ENCODE results near the gene LYPLA2.
A peak's percentile ranks its signal among the peaks of the same experiment; 100 is the strongest.

LYPLA2 gene

DNA sequence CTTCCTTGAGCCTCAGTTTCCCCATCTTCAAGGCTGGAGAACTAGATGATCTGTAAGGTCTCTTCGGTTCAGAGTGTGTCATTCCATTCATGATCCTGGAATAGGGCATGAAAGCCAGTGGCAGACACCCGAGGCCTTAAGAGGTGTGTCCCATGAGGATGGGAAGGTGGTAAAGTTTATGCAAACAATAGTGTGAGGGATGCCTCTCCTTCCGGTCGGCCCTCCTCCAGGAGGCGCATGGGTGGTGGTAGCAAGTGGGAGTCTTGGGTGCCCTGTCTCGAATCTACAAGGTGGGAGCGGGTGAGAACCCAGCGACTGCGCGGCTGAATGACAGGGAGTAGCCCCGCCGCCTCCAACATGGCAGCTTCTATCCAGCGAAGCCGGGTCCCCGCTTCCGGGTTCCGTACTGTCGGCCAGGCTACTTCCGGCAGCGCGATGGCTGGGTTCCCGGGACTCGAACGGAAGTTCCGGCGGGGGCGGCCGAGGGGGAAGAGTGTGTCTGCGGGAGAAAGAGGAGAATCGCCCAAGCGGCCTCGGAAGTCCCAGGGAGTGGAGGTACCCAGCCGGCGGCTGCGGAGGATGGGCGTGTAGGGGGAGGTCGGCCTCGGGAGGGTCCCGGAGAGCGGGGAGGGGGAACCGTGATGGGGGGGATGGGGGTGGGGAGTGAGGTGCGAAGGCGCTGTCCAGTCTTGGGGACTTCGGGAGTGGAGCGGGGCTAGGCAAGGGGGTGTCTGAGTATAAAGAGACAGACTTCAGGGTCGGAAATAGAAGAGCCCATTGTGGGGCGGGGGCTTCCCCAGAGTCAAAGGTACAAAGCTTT lies at the start of gene LYPLA2:
Gene LYPLA2, plus strand, starts transcription at position 450 of the 820 bp plus-strand sequence. CDS start 1,538 bp downstream, outside the sequence.
- DNase-seq: peak; percentile 72 to 80

DNA sequence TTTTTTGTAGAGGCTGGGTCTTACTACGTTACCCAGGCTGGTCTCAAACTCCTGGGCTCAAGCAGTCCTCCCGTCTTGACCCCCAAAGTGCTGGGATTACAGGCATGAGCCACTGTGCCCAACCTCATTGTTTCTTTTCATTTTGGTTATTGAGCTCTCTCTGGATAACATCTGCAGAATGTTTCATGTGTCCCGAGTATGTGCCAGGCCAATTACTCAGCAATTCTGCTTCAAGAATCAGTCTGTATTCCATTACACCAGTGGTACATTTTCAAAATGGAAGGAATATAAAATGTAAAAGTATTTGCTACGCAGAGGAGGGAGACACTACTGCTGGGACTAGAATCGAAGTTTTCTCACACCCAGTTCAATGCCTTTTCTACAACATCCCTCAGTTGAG lies 49.3 kb upstream of the LYPLA2 start:
- no peak for DNase-seq

- no peak for DNase-seq
These were observed 48.2 kb upstream of the LYPLA2 start for GRCh38 chr1:23742670-23743286.

- peak in 1 of 2 experiments; percentile 44 for DNase-seq
These were observed 47.4 kb upstream of the LYPLA2 start, which contains the start of gene ELOA for GRCh38 chr1:23743287-23744152. Gene ELOA (plus strand): TSS chr1:23743471. CDS start chr1:23743504, 33 bp downstream.

- DNase-seq: peak in 1 of 2 experiments; percentile 47
These were observed 45.4 kb upstream of the LYPLA2 start for GRCh38 chr1:23745515-23745914.

GRCh38 chr1:23748016-23748415 lies 42.9 kb upstream of the LYPLA2 start:
- DNase-seq: no peak

DNA sequence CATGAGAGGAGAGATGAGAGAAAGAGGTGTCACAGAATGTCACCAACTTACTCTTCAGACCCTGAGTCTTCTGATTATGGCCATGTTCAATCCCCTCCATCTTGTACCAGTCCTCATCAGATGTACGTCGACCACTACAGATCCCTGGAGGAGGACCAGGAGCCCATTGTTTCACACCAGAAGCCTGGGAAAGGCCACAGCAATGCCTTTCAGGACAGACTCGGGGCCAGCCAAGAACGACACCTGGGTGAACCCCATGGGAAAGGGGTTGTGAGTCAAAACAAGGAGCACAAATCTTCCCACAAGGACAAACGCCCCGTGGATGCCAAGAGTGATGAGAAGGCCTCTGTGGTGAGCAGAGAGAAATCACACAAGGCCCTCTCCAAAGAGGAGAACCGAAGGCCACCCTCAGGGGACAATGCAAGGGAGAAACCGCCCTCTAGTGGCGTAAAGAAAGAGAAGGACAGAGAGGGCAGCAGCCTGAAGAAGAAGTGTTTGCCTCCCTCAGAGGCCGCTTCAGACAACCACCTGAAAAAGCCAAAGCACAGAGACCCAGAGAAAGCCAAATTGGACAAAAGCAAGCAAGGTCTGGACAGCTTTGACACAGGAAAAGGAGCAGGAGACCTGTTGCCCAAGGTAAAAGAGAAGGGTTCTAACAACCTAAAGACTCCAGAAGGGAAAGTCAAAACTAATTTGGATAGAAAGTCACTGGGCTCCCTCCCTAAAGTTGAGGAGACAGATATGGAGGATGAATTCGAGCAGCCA lies 39.7 kb upstream of the LYPLA2 start:
- peak in 1 of 2 experiments; percentile 31 for DNase-seq

DNA sequence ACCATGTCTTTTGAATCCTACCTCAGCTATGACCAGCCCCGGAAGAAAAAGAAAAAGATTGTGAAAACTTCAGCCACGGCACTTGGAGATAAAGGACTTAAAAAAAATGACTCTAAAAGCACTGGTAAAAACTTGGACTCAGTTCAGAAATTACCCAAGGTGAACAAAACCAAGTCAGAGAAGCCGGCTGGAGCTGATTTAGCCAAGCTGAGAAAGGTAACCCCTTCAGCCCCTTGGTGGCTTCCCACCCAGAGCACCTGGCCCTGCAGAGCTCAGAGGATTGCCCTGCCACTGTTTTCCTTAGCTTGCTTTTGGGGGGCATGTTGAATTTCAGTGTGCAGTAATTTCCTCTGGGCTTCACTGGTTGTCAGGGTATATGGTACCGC lies 39.1 kb upstream of the LYPLA2 start:
- DNase-seq: no peak

DNA sequence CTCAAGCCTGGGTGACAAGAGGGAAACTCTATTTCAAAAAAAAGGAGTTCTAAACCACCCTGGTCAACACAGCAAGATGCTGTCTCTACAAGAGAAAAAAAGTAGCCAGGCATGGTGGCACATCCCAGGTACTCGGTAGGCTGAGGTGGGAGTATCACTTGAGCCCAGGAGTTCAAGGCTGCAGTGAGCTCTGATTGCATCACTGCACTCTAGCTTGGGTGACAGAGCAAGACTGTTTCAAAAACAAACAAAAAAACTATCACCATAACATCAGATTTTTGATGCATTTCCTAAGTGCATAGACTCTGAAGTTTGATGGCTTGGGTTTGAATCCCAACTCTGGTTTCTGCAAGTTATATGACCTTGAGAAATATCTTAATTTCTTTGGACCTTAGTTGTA lies 38.0 kb upstream of the LYPLA2 start:
- no peak for DNase-seq

GRCh38 chr1:23756676-23757075 lies 34.3 kb upstream of the LYPLA2 start:
- DNase-seq: no peak

DNA sequence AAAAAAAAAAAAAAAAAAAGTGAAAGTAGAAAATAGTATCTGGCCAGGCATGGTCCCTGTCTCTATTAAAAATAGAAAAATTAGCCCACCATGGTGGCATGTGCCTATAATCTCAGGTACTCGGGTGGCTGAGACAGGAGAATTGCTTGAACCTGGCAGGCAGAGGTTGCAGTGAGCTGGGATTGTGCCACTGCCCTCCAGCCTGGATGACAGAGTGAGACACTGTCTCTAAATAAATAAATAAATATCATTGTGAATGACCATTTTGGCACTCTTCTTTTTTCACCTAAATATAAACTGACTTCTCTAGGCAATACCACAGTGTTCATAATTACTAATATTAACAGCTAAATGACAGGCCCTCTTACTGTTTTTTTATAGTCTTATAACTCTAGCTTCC lies 33.1 kb upstream of the LYPLA2 start:
- no peak for DNase-seq

DNA sequence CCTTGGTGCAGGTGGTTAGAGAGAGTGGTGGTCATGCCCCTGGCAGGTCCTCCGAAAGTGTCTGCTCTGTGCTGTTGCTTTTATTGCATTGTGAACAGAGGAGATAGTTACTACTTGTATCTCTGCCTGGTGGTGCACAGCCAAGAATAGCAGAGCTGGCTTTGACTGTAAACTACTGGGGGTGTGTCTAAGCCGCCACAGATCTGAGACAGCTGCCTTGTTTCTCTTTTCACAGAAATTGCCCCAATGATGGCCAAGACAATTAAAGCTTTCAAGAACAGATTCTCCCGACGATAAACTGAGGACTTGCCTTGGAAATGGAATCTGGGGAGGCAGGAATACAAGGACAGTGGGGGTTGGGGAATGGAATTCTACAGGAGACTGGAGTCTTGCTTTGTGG lies 31.7 kb upstream of the LYPLA2 start:
- no peak for DNase-seq

DNA sequence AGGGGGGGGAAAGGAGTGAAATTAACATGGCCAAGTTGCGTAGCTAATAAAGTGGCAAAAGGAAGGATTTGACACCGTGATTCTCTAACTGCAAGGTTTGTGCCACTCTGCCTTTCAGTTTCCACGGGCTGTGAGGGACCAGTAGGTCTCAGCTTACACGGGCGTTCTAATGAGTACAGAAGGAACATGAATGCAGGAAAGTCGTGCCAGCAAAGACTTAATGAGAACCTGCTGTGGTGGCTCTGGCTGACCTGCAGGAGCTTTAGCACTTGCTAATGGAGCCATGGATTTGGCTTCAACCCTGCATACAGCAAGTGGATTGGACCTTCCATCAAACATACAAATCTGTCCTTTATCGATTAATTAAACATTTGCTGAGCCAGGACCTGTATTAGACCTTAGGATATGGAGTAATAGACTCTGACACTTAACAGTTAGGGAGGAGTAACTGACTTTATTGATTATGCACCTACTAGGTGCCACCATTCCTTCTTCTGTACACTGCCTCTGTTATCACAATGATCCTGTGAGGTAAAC lies 27.8 kb upstream of the LYPLA2 start:
- DNase-seq: no peak

DNA sequence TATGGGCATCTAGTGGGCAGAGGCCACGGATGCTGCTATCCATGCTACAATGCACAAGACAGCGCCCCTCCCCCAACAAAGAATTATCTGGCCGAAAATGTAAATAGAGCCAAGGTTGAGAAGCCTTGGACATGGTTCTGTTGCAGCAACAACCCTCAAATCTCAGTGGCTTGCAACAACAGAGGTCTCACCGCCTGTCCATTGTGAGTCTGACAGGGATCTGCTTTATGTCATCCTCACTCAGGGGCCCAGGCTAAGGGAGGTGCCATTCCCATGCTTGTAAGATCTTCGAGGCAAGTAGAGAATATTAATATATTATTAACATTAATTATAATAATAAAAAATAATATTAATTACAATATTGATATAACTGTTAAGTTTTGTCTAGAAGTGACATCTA lies 22.2 kb upstream of the LYPLA2 start:
- no peak for DNase-seq

DNA sequence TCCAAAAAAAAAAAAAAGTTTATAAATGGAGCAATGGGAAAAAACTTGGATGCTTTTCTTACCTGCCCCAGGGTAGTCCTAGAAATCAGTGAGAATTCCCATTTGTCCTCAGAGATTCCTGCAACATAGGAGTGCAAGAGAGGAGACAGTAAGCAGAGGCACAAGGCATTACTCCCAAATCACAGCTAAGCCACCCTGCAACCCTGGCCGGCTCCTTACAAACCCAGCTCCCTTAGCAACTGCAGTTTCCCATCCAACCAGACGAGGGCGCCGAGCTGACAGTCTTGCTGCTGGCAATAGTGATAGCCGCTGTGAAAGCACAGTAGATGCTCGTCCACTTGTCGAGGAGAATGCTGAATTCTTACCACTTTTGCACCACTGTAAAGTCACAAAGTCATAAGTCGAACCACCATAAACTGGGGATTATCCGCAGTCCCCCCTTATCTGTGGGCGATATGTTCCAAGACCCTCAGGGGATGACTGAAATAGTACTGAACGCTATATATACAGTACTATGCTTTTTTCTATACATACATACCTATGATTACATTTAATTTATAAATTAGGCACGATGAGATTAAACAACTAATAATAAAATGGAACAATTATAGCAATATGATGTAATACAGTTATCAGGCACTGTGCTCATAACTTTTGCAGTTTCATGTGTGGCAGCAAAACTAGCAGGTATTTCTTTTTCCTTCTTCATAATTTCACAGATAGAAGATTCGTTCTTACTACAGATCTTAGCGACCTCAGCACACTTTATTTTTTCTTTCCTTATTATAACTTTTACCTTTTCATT lies 18.7 kb upstream of the LYPLA2 start:
- peak in 1 of 2 experiments; percentile 54 for DNase-seq

DNA sequence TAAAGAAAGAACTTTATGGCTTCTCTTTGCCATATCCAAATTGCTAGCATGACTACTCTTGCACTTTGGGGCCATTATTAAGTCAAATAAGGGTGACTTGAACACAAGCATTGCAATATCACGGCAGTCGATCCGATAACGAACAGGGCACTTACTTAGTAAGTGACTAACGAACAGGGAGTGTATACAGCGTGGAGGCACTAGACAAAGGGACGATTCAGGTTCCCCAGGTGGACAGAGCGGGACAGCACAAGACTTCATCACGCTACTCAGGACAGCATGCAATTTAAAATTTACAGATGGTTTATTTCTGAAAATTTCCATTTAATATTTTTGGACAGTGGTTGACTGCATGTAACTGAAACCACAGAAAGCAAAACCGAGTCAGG lies 18.1 kb upstream of the LYPLA2 start:
- no peak for DNase-seq

GRCh38 chr1:23774174-23774880 lies 16.6 kb upstream of the LYPLA2 start:
- no peak for DNase-seq

DNA sequence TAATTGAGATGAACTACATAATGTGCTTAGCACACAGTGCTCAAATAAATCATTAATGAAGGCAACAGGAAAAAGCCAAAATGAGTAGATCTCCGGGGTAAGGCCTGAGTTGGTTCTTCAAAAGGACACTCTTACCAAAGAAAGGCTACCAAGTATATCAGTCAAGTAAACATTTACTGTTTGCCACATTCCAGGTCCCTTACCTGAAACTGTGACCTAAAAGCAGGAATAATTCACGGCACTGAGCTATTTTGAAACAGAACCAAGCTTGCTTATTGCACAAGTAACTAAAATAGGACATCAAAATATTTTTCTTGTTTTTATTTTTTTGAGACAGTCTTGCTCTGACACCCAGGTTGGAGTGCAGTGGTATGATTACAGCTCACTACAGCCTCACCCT lies 14.7 kb upstream of the LYPLA2 start:
- no peak for DNase-seq

- peak; percentile 46 to 77 for DNase-seq
These were observed 12.7 kb upstream of the LYPLA2 start, which contains the start of gene PITHD1 for GRCh38 chr1:23777979-23778814. Gene PITHD1 (plus strand): TSS chr1:23778418. CDS start chr1:23778516, 98 bp downstream.

All from SW 1271 (cell line).